A673 (cell line): Measurements from ENCODE around the gene NDUFAF3. TPM values are rescaled to one million over a fixed set of nuclear protein-coding genes. Genes with fewer than 3 reads are reported as not detected.

ENCODE experiments used
- BruUV-seq: library from RNA; stranded (reverse); fragments of 400-500 nt; replicated peaks from 2 replicates; lab custom pipeline; 2021; lab: Mats Ljungman, UMichigan
- CTCF ChIA-PET: fragments of 300-600 bp; sonication (Branson Sonifier 250); formaldehyde crosslinking; loops from one replicate; lab custom pipeline; 2022; ENCODE audit warnings: antibody characterized with exemption; lab: Charles Lee
- POLR2A ChIA-PET: fragments of 300-600 bp; sonication (Branson Sonifier 250); formaldehyde crosslinking; loops from one replicate; lab custom pipeline; 2022; ENCODE audit warnings: antibody characterized with exemption; ENCODE audit not compliant: low non-redundant PET; lab: Charles Lee
- DNase-seq: peaks from one replicate; pipeline ENCODE4 v3.0.0-alpha.2; 2015; ENCODE audit warnings: low spot score
- H3K27ac ChIP-seq: fragments of 200-600 bp; sonication (generic); 2 replicates; pipeline ENCODE4 v1.5.1; 2016; ENCODE audit warnings: mixed run types, low read depth, mild to moderate bottlenecking, mixed read lengths, antibody characterized with exemption, low read length; ENCODE audit not compliant: poor library complexity, severe bottlenecking
- H3K27me3 ChIP-seq: fragments of 200-600 bp; sonication (generic); replicated peaks from 2 replicates; pipeline ENCODE4 v1.6.1; 2017; ENCODE audit warnings: mixed run types, low read depth, mild to moderate bottlenecking, mixed read lengths, antibody characterized with exemption, low read length; ENCODE audit not compliant: insufficient read depth, poor library complexity
- H3K36me3 ChIP-seq: fragments of 200-600 bp; sonication (generic); 2 replicates; pipeline ENCODE4 v1.6.1; 2016; ENCODE audit warnings: mixed run types, mild to moderate bottlenecking, mixed read lengths, antibody characterized with exemption, low read length; ENCODE audit not compliant: insufficient read depth, poor library complexity, severe bottlenecking
- H3K4me1 ChIP-seq: fragments of 200-600 bp; sonication (generic); 2 replicates; pipeline ENCODE4 v1.6.1; 2017; ENCODE audit warnings: mixed run types, mild to moderate bottlenecking, mixed read lengths, antibody characterized with exemption, low read length; ENCODE audit not compliant: insufficient read depth, poor library complexity, severe bottlenecking
- H3K4me3 ChIP-seq: fragments of 200-600 bp; sonication (generic); 2 replicates; pipeline ENCODE4 v1.5.1; 2016; ENCODE audit warnings: low read depth, mixed run types, mild to moderate bottlenecking, mixed read lengths, low read length; ENCODE audit not compliant: poor library complexity, severe bottlenecking
- H3K9me3 ChIP-seq: fragments of 200-600 bp; sonication (generic); 2 replicates; pipeline ENCODE4 v1.6.1; 2016; ENCODE audit warnings: mixed run types, low read depth, mild to moderate bottlenecking, mixed read lengths, antibody characterized with exemption, low read length; ENCODE audit not compliant: poor library complexity, severe bottlenecking
- EZH2 ChIP-seq: fragments of 200-600 bp; sonication (generic); IDR thresholded peaks from 2 replicates; pipeline ENCODE4 v1.6.1; 2017; ENCODE audit warnings: borderline replicate concordance, low read depth, mild to moderate bottlenecking, mixed read lengths, antibody characterized with exemption, low read length; ENCODE audit not compliant: poor library complexity, severe bottlenecking
- intact Hi-C: fragments of 100-400 bp; cut with micrococcal nuclease; formaldehyde crosslinking; loops from one replicate; pipeline ENCODE4 v1.10.0; 2022; ENCODE audit not compliant: unreplicated experiment
- total RNA-seq: library from RNA; stranded (reverse); gene quantifications from 2 replicates; pipeline ENCODE4 v1.2.3, GENCODE V29; 2021
- TF ChIP-seq, protein P1 (sequence below): fragments of 300-800, 200-600 bp; sonication (generic); conservative IDR thresholded peaks from 2 replicates; pipeline ENCODE4 v1.5.1; 2017; ENCODE audit warnings: low read depth, mild to moderate bottlenecking, antibody characterized with exemption, low read length, moderate library complexity, mixed read lengths

NDUFAF3 gene
- total RNA-seq, 1 experiment from 2014 or later, result 36.6 TPM

DNA sequence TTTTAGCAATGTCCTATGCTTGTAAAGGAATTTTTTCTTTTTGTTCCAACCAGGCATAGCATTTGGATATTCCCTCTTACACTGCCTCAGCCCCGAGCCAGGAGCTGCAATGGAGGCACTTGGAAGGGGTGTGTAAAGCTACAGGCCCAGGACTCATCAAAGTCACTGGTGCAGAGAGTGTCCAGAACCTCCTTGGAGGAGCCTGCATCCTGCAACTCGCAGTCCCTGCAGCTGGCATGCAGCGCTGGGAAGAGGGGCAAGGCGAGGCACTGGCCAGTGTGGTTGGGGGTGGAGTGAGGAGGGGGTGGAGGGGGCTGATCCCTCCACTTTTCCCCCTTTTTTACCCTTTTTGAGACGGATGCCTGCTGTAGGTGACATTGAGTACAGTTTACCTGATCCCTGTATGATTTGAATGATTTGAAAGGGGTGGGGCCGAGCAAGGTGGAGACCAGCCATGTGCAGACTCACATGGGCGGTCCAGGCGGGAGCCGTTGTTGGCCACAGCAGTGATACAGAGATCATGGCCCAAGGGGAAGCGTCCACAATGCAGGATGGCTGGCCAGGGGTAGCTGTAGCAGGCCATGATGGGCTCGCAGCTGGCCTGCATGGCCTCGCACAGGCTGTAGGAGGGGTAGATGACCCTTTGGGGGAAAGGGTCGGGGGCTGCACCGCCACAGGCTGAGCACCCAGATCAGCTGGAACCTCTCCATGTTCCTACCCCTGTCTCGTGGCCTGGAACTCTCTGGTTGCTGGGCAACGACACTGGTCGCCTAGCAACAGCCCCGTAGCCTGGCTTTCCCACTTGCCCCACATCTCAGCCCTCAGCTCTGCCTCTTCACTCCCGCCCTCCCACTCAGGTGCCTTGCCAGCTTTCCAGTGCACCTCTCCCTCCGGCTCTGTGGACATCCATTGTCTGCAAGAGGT is 23.9 kb upstream of the NDUFAF3 start:
- no peak for DNase-seq
- TF ChIP-seq EZH2, result no peak
- TF ChIP-seq, protein P1, sequence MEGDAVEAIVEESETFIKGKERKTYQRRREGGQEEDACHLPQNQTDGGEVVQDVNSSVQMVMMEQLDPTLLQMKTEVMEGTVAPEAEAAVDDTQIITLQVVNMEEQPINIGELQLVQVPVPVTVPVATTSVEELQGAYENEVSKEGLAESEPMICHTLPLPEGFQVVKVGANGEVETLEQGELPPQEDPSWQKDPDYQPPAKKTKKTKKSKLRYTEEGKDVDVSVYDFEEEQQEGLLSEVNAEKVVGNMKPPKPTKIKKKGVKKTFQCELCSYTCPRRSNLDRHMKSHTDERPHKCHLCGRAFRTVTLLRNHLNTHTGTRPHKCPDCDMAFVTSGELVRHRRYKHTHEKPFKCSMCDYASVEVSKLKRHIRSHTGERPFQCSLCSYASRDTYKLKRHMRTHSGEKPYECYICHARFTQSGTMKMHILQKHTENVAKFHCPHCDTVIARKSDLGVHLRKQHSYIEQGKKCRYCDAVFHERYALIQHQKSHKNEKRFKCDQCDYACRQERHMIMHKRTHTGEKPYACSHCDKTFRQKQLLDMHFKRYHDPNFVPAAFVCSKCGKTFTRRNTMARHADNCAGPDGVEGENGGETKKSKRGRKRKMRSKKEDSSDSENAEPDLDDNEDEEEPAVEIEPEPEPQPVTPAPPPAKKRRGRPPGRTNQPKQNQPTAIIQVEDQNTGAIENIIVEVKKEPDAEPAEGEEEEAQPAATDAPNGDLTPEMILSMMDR, result no peak
- intact Hi-C loops, result no loop called here
- Histone ChIP-seq H3K36me3 (no peaks in the 10 kb centered on the region), H3K4me1 (no peaks in the 10 kb centered on the region), H3K27ac (no peak overlapping the region), H3K27me3 (no peaks in the 10 kb centered on the region), H3K4me3 (no peak overlapping the region), H3K9me3 (no peaks in the 10 kb centered on the region)
- CTCF ChIA-PET, result interaction anchor here (0.9 kb wide), 1 partner anchor 10 kb away, joined by 3 read pairs; no protein-coding TSS in a partner anchor
- no TSS peak for BruUV-seq
- POLR2A ChIA-PET, result no interaction called here

DNA sequence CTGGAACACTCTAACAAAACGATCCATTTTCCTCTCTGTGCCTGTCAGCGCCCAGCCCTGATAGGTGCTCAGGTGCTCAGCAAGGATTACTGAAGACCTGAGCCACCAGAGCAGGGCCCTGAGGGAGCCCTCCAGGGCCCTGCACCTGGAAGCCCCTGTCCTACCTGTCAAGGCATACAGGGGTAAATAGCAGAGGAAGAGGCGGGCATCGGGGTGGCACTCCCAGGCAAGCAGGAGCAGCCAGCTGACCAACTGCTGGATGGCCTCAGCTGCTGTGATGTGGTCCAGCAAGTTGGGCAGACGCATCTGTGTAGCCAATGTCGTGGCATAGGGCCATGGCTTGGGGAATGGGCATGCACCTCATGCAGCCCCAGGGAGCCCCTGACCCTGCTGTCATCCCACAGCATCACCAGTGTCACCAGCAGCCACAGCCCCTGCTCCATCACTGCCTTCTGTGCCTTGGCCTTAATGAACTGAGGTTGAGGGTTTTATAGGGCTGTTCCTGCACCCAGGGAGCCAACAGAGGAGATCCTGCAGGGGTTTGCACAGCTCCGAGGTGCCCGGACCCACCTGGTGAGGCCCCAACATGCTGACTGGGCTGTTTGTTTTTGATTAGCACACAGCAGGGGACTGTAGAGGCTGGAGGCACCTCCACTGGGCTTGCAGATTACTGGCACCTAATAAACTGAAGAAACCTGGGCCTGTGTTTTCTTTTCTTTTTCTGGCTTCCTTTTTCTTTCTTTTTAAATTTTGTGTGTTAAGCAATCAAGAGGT is 22.6 kb upstream of the NDUFAF3 start:
- ChIA-PET CTCF (no interaction called here), POLR2A (no interaction called here)
- Histone ChIP-seq H3K4me1 (no peaks in the 10 kb centered on the region), H3K9me3 (no peaks in the 10 kb centered on the region), H3K36me3 (no peaks in the 10 kb centered on the region), H3K27me3 (no peaks in the 10 kb centered on the region), H3K4me3 (no peak overlapping the region), H3K27ac (no peak overlapping the region)
- DNase-seq, result no peak
- BruUV-seq, result no TSS peak
- TF ChIP-seq, protein P1, result no peak
- no peak for TF ChIP-seq EZH2
- intact Hi-C loops, result no loop called here

DNA sequence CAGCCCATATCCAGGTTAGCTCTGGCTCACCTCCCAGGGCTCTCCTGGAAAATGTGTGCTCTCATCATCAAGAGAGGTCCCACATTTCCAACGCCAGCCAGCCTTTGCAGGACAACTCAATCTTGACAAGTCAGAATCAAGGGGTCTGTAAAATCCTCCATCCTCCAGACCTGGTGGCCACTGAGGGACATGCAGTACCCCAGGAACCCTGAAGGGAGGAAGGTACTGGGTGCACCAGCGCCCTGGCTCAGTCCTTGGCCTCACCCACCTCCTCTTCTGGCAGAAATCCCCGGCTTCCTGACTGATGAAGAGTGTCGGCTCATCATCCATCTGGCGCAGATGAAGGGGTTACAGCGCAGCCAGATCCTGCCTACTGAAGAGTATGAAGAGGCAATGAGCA is 20.8 kb upstream of the NDUFAF3 start:
- Histone ChIP-seq H3K9me3 (no peaks in the 10 kb centered on the region), H3K27me3 (no peaks in the 10 kb centered on the region), H3K27ac (no peak overlapping the region), H3K36me3 (no peaks in the 10 kb centered on the region), H3K4me1 (no peaks in the 10 kb centered on the region), H3K4me3 (no peak overlapping the region)
- DNase-seq, result no peak
- intact Hi-C loops, result no loop called here
- POLR2A ChIA-PET, result no interaction called here
- TF ChIP-seq EZH2, result no peak
- TF ChIP-seq, protein P1, result no peak
- no TSS peak for BruUV-seq
- CTCF ChIA-PET, result no interaction called here
